Colonic mucosa (tissue), 4 donors: ENCODE measurements around the gene KRTAP5-2. TPM values are rescaled to one million over a fixed set of nuclear protein-coding genes. Genes with fewer than 3 reads are reported as not detected.
"Not testable (repeated sequence)": the region's sequence is repeated elsewhere in the genome, so short reads cannot be mapped to it uniquely, and the experiment has no call there.

Source experiments
- DNase-seq: peaks from one replicate; pipeline ENCODE4 v3.0.0-alpha.2; 2020
- H3K27ac ChIP-seq: fragments of 200-600 bp; one replicate; pipeline ENCODE4 v1.8.0; 2021
- H3K27me3 ChIP-seq: fragments of 200-600 bp; one replicate; pipeline ENCODE4 v1.8.0; 2021
- H3K36me3 ChIP-seq: fragments of 200-600 bp; one replicate; pipeline ENCODE4 v1.8.0; 2021
- H3K4me1 ChIP-seq: fragments of 200-600 bp; one replicate; pipeline ENCODE4 v1.8.0; 2021; ENCODE audit warnings: mild to moderate bottlenecking
- H3K4me3 ChIP-seq: fragments of 200-600 bp; one replicate; pipeline ENCODE4 v1.8.0; 2021
- H3K9ac ChIP-seq, 2 donors: one replicate each; pipeline ENCODE4 v1.7.0; 2013; ENCODE audit warnings: control low read depth in 2 of 2, low read depth in 2 of 2, low read length in 2 of 2
- H3K9me3 ChIP-seq: fragments of 200-600 bp; one replicate; pipeline ENCODE4 v1.8.0; 2021
- CTCF ChIP-seq: fragments of 200-600 bp; IDR thresholded peaks from one replicate; pipeline ENCODE4 v1.8.0; 2022; ENCODE audit warnings: antibody characterized with exemption, mild to moderate bottlenecking
- intact Hi-C: fragments of 100-400 bp; cut with DNase I; formaldehyde crosslinking; loops from one replicate; pipeline ENCODE4 v1.14.1; 2022
- total RNA-seq, 2 donors: library from RNA; stranded (reverse); fragmentation: NEBNext Ultra II Directional in 1 of 2; extraction: Animal tissue kit (Norgen Biotek cat#: 25700) in 1 of 2; gene quantifications; one replicate each; pipeline ENCODE4 v1.2.1, GENCODE V29; 2021
- donor health status: healthy.
- donor health status: DM: no; HTN: no; CAD: no.
- donor health status: DM: no; HTN: no; CAD: no.

KRTAP5-2 gene
- not detected for total RNA-seq

- H3K4me1 ChIP-seq: no peaks in the 10 kb centered on the region
- TF ChIP-seq CTCF: no peak
- H3K27me3 ChIP-seq: no peaks in the 10 kb centered on the region
- intact Hi-C loops: no loop called here
- H3K36me3 ChIP-seq: no peaks in the 10 kb centered on the region
- no peak for DNase-seq
- no peaks in the 10 kb centered on the region for H3K9me3 ChIP-seq
- H3K9ac ChIP-seq: no peak within 1 kb of the TSS
- no peak within 1 kb of the TSS for H3K4me3 ChIP-seq
- no peak within 1 kb of the TSS for H3K27ac ChIP-seq
These were observed at the start of gene KRTAP5-2 for GRCh38 chr11:1597994-1598380. Gene KRTAP5-2, minus strand, starts transcription at chr11:1598294. Its CDS starts 44 bp downstream, at chr11:1598250.

- intact Hi-C loops, H3K9me3 ChIP-seq, DNase-seq: not testable (repeated sequence)
These were observed 48.4 kb upstream of the KRTAP5-2 start for GRCh38 chr11:1646540-1646939.

GRCh38 chr11:1645357-1645821 lies 47.3 kb upstream of the KRTAP5-2 start:
- Histone ChIP-seq H3K27ac (no peak overlapping the region), H3K4me3 (no peak overlapping the region), H3K9me3 (no peaks in the 10 kb centered on the region), H3K36me3 (no peaks in the 10 kb centered on the region), H3K9ac (no peak overlapping the region), H3K27me3 (no peaks in the 10 kb centered on the region), H3K4me1 (no peaks in the 10 kb centered on the region)
- TF ChIP-seq CTCF: no peak
- intact Hi-C loops: no loop called here
- DNase-seq: no peak

More at GRCh38 chr11:1646540-1646939, 48.4 kb upstream of the KRTAP5-2 start:
- not testable (repeated sequence) for H3K36me3 ChIP-seq, H3K27ac ChIP-seq, H3K4me1 ChIP-seq, H3K4me3 ChIP-seq, H3K27me3 ChIP-seq, H3K9ac ChIP-seq

GRCh38 chr11:1644601-1645356 lies 46.7 kb upstream of the KRTAP5-2 start:
- intact Hi-C loops: no loop called here

GRCh38 chr11:1643146-1643690 lies 45.1 kb upstream of the KRTAP5-2 start:
- no peak for TF ChIP-seq CTCF
- no peaks in the 10 kb centered on the region for H3K27me3 ChIP-seq
- peaks cover 10% of the 10 kb centered on the region for H3K4me1 ChIP-seq
- H3K9me3 ChIP-seq: no peaks in the 10 kb centered on the region
- H3K4me3 ChIP-seq: no peak overlapping the region
- no peak overlapping the region for H3K9ac ChIP-seq
- DNase-seq: no peak
- no peak overlapping the region for H3K27ac ChIP-seq
- H3K36me3 ChIP-seq: no peaks in the 10 kb centered on the region
- intact Hi-C loops: no loop called here

More at GRCh38 chr11:1644601-1645356, 46.7 kb upstream of the KRTAP5-2 start:
- Histone ChIP-seq H3K27ac (no peak overlapping the region), H3K4me1 (peaks cover 2% of the 10 kb centered on the region), H3K9me3 (no peaks in the 10 kb centered on the region), H3K9ac (no peak overlapping the region), H3K4me3 (no peak overlapping the region), H3K36me3 (no peaks in the 10 kb centered on the region), H3K27me3 (no peaks in the 10 kb centered on the region)
- TF ChIP-seq CTCF: no peak
- DNase-seq: no peak
